RWPE1 (cell line): ENCODE measurements around the gene GCG.

Experiments
- CTCF ChIA-PET: fragments of 350-600 bp; sonication (Branson Sonifier 250); formaldehyde crosslinking; extraction: SDS; loops from one replicate; lab custom pipeline; 2021; lab: Yijun Ruan, JAX
- POLR2A ChIA-PET: fragments of 400-600 bp; formaldehyde crosslinking; extraction: SDS; loops from one replicate; lab custom pipeline; 2020; ENCODE audit warnings: antibody characterized with exemption; ENCODE audit not compliant: low non-redundant PET; lab: Yijun Ruan, JAX
- DNase-seq: peaks from one replicate; pipeline ENCODE4 v3.0.0; 2012; ENCODE audit warnings: low spot score
- H3K27ac ChIP-seq: fragments of 450-650 bp; 2 replicates; pipeline ENCODE4 v1.5.1; 2017
- CTCF ChIP-seq: fragments of 450-650 bp; conservative IDR thresholded peaks from 2 replicates; pipeline ENCODE4 v1.5.1; 2017; ENCODE audit warnings: low read depth, mild to moderate bottlenecking

GCG gene

GRCh38 chr2:162152147-162152546, at the start of gene GCG:
Gene GCG (minus strand): TSS chr2:162152247. CDS start chr2:162149178, 3,069 bp downstream.
- ChIA-PET CTCF (interaction anchor here (0.6 to 1.0 kb wide), 2 partner anchors 149 to 601 kb away, joined by 3 read pairs; no protein-coding TSS in a partner anchor), POLR2A (no interaction called here)
- DNase-seq: no peak
- no peak within 1 kb of the TSS for H3K27ac ChIP-seq
- no peak for TF ChIP-seq CTCF

GRCh38 chr2:162200636-162201035, 48.6 kb upstream of the GCG start:
- POLR2A ChIA-PET: no interaction called here
- DNase-seq: no peak
- CTCF ChIA-PET: no interaction called here
- TF ChIP-seq CTCF: no peak
- no peak overlapping the region for H3K27ac ChIP-seq

- TF ChIP-seq CTCF: no peak
- CTCF ChIA-PET: no interaction called here
- DNase-seq: no peak
- POLR2A ChIA-PET: no interaction called here
- H3K27ac ChIP-seq: no peak overlapping the region
Measured at GRCh38 chr2:162199913-162200312, 47.9 kb upstream of the GCG start.

GRCh38 chr2:162198239-162198638, 46.2 kb upstream of the GCG start:
- no peak overlapping the region for H3K27ac ChIP-seq
- ChIA-PET CTCF (interaction anchor here (0.6 kb wide), 1 partner anchor 883 kb away, joined by 3 read pairs; no protein-coding TSS in a partner anchor), POLR2A (no interaction called here)
- DNase-seq: no peak
- TF ChIP-seq CTCF: no peak

GRCh38 chr2:162197069-162197825, 45.2 kb upstream of the GCG start:
- no peak for TF ChIP-seq CTCF
- H3K27ac ChIP-seq: no peak overlapping the region
- ChIA-PET CTCF (interaction anchor here (0.6 kb wide), 1 partner anchor 137 kb away, joined by 3 read pairs; no protein-coding TSS in a partner anchor), POLR2A (no interaction called here)
- peak; percentile 16 for DNase-seq

GRCh38 chr2:162196638-162197037, 44.6 kb upstream of the GCG start:
- DNase-seq: peak; percentile 20
- no peak overlapping the region for H3K27ac ChIP-seq
- TF ChIP-seq CTCF: no peak
- POLR2A ChIA-PET: no interaction called here
- CTCF ChIA-PET: interaction anchor here (0.6 kb wide), 1 partner anchor 137 kb away, joined by 3 read pairs; no protein-coding TSS in a partner anchor
